ENCODE results near the gene GPR12. TPM values are rescaled to one million over a fixed set of nuclear protein-coding genes. Genes with fewer than 3 reads are reported as not detected.

GPR12 gene
- total and polyA plus RNA-seq, 8 donors: 0.05 to 0.31 (median 0.18) TPM; not detected in 5

DNA sequence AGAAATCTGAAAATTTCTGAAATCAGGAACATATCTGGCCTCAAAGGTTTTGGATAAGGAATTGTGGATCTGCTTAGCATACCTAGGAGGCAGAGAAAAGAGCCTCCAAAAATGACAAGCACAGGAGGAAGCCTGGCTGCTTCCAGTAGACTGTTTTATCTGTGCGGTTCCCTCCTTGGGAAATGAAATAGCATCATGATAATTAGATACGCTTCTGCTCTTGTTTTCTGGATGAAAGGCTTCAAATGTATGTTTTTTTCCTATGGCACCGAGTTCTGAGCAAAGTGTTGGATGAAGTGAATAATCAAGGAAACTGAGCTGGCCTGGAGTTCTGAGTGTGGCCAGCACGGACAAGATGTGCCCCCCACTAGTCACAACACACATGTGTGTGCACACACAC, 19.8 kb upstream of the GPR12 start:
- H3K9me3 ChIP-seq: peaks cover 0 to 5% (median 2%) of the 10 kb centered on the region in 4 donors
- H3K4me1 ChIP-seq: peaks cover 0 to 4% (median 0%) of the 10 kb centered on the region in 4 donors
- TF ChIP-seq, protein P1, sequence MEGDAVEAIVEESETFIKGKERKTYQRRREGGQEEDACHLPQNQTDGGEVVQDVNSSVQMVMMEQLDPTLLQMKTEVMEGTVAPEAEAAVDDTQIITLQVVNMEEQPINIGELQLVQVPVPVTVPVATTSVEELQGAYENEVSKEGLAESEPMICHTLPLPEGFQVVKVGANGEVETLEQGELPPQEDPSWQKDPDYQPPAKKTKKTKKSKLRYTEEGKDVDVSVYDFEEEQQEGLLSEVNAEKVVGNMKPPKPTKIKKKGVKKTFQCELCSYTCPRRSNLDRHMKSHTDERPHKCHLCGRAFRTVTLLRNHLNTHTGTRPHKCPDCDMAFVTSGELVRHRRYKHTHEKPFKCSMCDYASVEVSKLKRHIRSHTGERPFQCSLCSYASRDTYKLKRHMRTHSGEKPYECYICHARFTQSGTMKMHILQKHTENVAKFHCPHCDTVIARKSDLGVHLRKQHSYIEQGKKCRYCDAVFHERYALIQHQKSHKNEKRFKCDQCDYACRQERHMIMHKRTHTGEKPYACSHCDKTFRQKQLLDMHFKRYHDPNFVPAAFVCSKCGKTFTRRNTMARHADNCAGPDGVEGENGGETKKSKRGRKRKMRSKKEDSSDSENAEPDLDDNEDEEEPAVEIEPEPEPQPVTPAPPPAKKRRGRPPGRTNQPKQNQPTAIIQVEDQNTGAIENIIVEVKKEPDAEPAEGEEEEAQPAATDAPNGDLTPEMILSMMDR (IDR thresholded peaks at IDR 0.05): no peak
- no peak for TF ChIP-seq EP300 (IDR thresholded peaks at IDR 0.05)
- TF ChIP-seq POLR2AphosphoS5 (IDR thresholded peaks at IDR 0.05): no peak
- no peak for TF ChIP-seq POLR2A (IDR thresholded peaks at IDR 0.05)
- H3K27me3 ChIP-seq: peaks cover 0 to 26% (median 3%) of the 10 kb centered on the region in 3 donors
- H3K4me3 ChIP-seq: no peak overlapping the region
- no peak overlapping the region for H3K27ac ChIP-seq
- 78 to 87% (median 82%) methylated on average over 4 of the region's 4 CpGs for WGBS, 5 donors
- DNase-seq: no peak
- intact Hi-C loops (cut with DNase I; ENCODE audit: low total_unique reads): no loop called here
- no peaks in the 10 kb centered on the region for H3K36me3 ChIP-seq

DNA sequence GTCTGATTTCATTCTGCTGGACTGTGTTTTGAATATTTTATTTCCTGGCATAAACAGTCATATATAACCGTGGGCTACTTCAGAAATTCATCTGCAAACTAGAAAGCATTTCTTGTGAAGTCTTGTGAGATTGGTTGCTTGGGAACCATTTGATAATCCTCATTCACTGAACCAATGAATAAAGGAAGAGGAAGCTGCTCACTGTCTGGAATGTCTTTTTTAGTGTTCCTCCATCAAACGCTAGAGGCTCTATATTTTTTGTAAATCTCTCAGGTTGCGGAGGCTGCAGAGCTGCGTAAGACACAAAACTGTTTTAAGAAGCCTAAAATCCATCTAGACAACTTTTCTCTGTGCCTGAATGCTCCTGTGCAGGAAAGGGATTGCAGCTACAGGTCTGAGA, 18.7 kb upstream of the GPR12 start:
- H3K4me1 ChIP-seq: no peaks in the 10 kb centered on the region
- DNase-seq: no peak
- WGBS, 5 donors: 78 to 85% (median 82%) methylated on average over 4 of the region's 4 CpGs
- H3K36me3 ChIP-seq: no peaks in the 10 kb centered on the region
- H3K4me3 ChIP-seq: no peak overlapping the region
- intact Hi-C loops (cut with DNase I; ENCODE audit: low total_unique reads): no loop called here
- TF ChIP-seq, protein P1 (IDR thresholded peaks at IDR 0.05): no peak
- TF ChIP-seq POLR2A (IDR thresholded peaks at IDR 0.05) (no peak), EP300 (IDR thresholded peaks at IDR 0.05) (no peak), POLR2AphosphoS5 (IDR thresholded peaks at IDR 0.05) (no peak)
- peaks cover 0 to 5% (median 2%) of the 10 kb centered on the region in 4 donors for H3K9me3 ChIP-seq
- peaks cover 0 to 16% (median 0%) of the 10 kb centered on the region in 3 donors for H3K27me3 ChIP-seq
- no peak overlapping the region for H3K27ac ChIP-seq

DNA sequence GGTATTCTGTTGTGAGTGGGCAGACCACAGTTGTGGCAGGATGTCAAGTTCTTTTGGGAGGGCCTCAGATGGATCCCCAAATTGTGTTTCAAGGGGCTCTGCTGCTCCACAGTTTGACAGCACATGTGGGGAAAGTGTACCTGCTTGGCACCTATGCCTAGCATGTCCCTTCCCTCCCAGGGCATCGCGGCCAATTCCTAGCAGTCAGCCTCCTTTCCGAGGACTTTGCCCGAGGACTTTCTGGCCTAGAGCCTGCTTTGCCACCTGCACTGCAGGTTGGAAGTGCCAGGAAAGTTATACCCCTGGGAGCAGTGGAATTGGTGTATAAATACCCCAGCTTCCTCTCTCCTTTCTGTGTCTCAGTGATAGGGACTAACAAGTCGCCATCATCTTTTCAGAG, 11.9 kb upstream of the GPR12 start:
- Histone ChIP-seq H3K4me1 (no peaks in the 10 kb centered on the region), H3K4me3 (no peak overlapping the region), H3K27me3 (peaks cover 0 to 9% (median 0%) of the 10 kb centered on the region in 3 donors), H3K36me3 (no peaks in the 10 kb centered on the region), H3K27ac (no peak overlapping the region), H3K9me3 (peaks cover 0 to 3% (median 0%) of the 10 kb centered on the region in 4 donors)
- WGBS, 5 donors: 66 to 93% (median 90%) methylated on average over 5 of the region's 5 CpGs
- TF ChIP-seq POLR2A (IDR thresholded peaks at IDR 0.05): no peak
- no peak for TF ChIP-seq EP300 (IDR thresholded peaks at IDR 0.05)
- TF ChIP-seq, protein P1 (IDR thresholded peaks at IDR 0.05): no peak
- intact Hi-C loops (cut with DNase I; ENCODE audit: low total_unique reads): no loop called here
- no peak for DNase-seq

DNA sequence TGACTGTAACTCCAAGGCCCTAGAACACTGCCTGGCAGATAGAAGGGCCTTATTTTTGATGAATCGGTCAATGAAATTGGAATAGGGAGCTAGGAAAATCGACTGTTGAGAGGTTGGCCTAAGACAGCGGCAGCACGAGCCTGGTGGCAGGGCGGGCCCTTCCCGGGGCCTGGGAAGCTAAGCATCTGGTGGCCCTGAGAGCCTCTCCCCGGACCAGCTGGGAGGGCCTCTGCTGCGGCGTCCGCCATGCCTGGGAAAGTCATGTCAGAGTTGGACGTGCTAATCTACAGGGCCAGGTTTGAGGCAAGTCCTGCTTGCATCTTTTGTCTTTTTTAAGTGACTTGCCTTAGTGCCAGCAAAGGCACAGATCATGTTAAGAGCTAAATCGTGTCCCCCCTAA, 11.2 kb upstream of the GPR12 start:
- Histone ChIP-seq H3K4me3 (no peak overlapping the region), H3K36me3 (no peaks in the 10 kb centered on the region), H3K27me3 (peaks cover 0 to 16% (median 0%) of the 10 kb centered on the region in 3 donors), H3K9me3 (no peaks in the 10 kb centered on the region), H3K27ac (no peak overlapping the region), H3K4me1 (no peaks in the 10 kb centered on the region)
- DNase-seq: no peak
- TF ChIP-seq EP300 (IDR thresholded peaks at IDR 0.05) (no peak), POLR2A (IDR thresholded peaks at IDR 0.05) (no peak)
- WGBS, 5 donors: 75 to 84% (median 82%) methylated on average over 12 of the region's 12 CpGs
- intact Hi-C loops (cut with DNase I; ENCODE audit: low total_unique reads): no loop called here

DNA sequence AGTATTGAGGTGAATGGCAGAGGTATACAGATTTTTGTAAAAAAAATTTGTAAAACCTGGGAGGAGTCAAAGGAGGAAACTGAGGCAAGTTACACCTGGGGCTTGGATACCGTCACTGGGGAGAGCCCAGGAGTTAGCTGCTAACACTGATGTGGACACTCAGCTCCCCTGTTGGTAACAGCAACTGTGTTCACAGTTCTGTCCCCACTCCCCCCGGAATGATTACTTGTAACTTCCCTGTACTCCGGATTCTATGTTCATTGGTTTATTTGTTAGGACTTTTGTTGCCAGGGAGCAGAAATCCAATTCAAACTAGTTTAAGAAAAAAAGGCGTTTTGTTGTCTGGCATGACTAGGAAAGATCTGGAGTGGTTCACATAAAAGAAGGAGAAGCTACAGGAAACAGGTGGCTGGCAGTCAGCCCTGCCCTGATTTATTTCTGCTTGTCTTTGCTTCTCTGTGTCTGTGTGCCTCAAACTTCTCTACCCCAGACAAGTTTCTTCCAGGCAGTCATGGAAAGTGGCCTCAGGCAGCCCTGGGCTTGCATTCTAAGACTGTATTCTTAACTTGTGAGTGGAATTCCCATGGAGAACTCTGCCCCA, 2.3 kb upstream of the GPR12 start:
- 44 to 66% (median 59%) methylated on average over 4 of the region's 4 CpGs for WGBS, 5 donors
- H3K27me3 ChIP-seq: peaks cover 6 to 90% (median 32%) of the 10 kb centered on the region in 3 donors
- intact Hi-C loops (cut with DNase I; ENCODE audit: low total_unique reads): no loop called here

More for the DNA sequence above, 2.3 kb upstream of the GPR12 start:
- Histone ChIP-seq H3K4me1 (peaks cover 10 to 19% (median 13%) of the 10 kb centered on the region in 4 donors), H3K4me3 (no peak overlapping the region), H3K27ac (no peak overlapping the region), H3K36me3 (no peaks in the 10 kb centered on the region), H3K9me3 (no peaks in the 10 kb centered on the region)
- TF ChIP-seq POLR2AphosphoS5 (IDR thresholded peaks at IDR 0.05) (no peak), EP300 (IDR thresholded peaks at IDR 0.05) (no peak)
- DNase-seq: peak in 1 of 2 donors; percentile 27
